NCI-H1417 (cell line): ENCODE measurements around the gene NFIA.

Experiments used
- DNase-seq, 3 experiments: peaks; one replicate each; lab custom pipeline; 2025; lab: John Stamatoyannopoulos, UW

NFIA gene

GRCh38 chr1:61432616-61433388, 350.4 kb downstream of the NFIA start:
- no peak for DNase-seq

- DNase-seq: no peak
Observed at GRCh38 chr1:61433646-61434045, 351.3 kb downstream of the NFIA start.

GRCh38 chr1:61434276-61434675, 351.9 kb downstream of the NFIA start:
- no peak for DNase-seq

- DNase-seq: no peak
Observed at GRCh38 chr1:61435226-61435625, 352.9 kb downstream of the NFIA start.

- DNase-seq: no peak
Observed at GRCh38 chr1:61436016-61436415, 353.7 kb downstream of the NFIA start.

- no peak for DNase-seq
Observed at GRCh38 chr1:61436491-61437120, 354.2 kb downstream of the NFIA start.

GRCh38 chr1:61439234-61439633, 356.9 kb downstream of the NFIA start:
- DNase-seq: peak in 2 of 3 experiments; percentile 66 to 80

- DNase-seq: no peak
Observed at GRCh38 chr1:61441723-61442262, 359.4 kb downstream of the NFIA start.

- no peak for DNase-seq
Observed at GRCh38 chr1:61442544-61442943, 360.2 kb downstream of the NFIA start.

GRCh38 chr1:61444288-61444687, 361.9 kb downstream of the NFIA start:
- DNase-seq: no peak

- no peak for DNase-seq
Observed at GRCh38 chr1:61445269-61445825, 363.0 kb downstream of the NFIA start.

- no peak for DNase-seq
Observed at GRCh38 chr1:61446531-61446991, 364.2 kb downstream of the NFIA start.

GRCh38 chr1:61447106-61447967, 365.0 kb downstream of the NFIA start:
- DNase-seq: no peak

GRCh38 chr1:61447968-61448430, 365.6 kb downstream of the NFIA start:
- DNase-seq: no peak

GRCh38 chr1:61448914-61449313, 366.6 kb downstream of the NFIA start:
- no peak for DNase-seq

- no peak for DNase-seq
Observed at GRCh38 chr1:61449410-61449809, 367.0 kb downstream of the NFIA start.

GRCh38 chr1:61450454-61450853, 368.1 kb downstream of the NFIA start:
- no peak for DNase-seq

GRCh38 chr1:61450872-61451571, 368.7 kb downstream of the NFIA start:
- no peak for DNase-seq

GRCh38 chr1:61451572-61451968, 369.2 kb downstream of the NFIA start:
- DNase-seq: no peak

GRCh38 chr1:61452176-61453035, 370.0 kb downstream of the NFIA start:
- peak in 1 of 3 experiments; percentile 9 for DNase-seq
